SU-DHL-6 (cell line): ENCODE data around the gene PPCDC.

ENCODE experiments used
- CTCF ChIP-seq: fragments of 200-600 bp; sonication (generic); IDR thresholded peaks from one replicate; pipeline ENCODE4 v1.5.1; 2017; ENCODE audit warnings: antibody characterized with exemption, mild to moderate bottlenecking, low read length, moderate library complexity; ENCODE audit not compliant: insufficient read depth, poor library complexity, severe bottlenecking
- EZH2phosphoT487 ChIP-seq: fragments of 200-600 bp; sonication (generic), shearing (Covaris generic); conservative IDR thresholded peaks from 2 replicates; pipeline ENCODE4 v1.6.1; 2018; ENCODE audit warnings: mild to moderate bottlenecking, antibody characterized with exemption, low read length, moderate library complexity, mixed read lengths

- TF ChIP-seq EZH2phosphoT487 (no peak), CTCF (no peak)
Measured at GRCh38 chr15:75061272-75061671, 37.9 kb downstream of the PPCDC start.
